ENCODE results near the gene TEX54. TPM values are rescaled to one million over a fixed set of nuclear protein-coding genes. Genes with fewer than 3 reads are reported as not detected.

The TEX54 gene
- polyA plus RNA-seq, 1 donor (not counting 4 experiments of a cell fraction or from before 2014, with no cell fraction given), result not detected

DNA sequence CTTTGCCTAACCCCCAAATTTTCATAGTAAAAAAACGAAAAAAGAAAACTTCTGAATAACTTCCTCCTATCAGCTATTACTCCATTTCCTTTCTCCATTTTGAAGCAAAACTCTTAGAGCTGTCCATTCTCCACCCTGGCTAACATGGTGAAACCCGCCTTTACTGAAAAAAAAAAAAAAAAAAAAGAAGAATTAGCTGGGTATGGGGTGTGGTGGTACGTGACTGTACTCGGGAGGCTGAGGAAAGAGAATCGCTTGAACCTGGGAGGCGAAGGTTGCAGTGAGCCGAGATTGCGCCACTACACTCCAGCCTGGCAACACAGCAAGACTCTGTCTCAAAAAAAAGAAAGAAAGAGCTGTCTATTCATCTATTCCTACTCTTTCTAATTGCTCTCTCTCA is 16.1 kb downstream of the TEX54 start:
- peaks cover 2 to 7% of the 10 kb centered on the region in 2 experiments for H3K36me3 ChIP-seq (ENCODE audit: control insufficient read depth in 2 of 2, extremely low read depth in 1 of 2, insufficient read depth in 2 of 2, low read length in 2 of 2)
- no peak overlapping the region for H3K27ac ChIP-seq (ENCODE audit: control insufficient read depth, insufficient read depth, low read length)
- H3K9me3 ChIP-seq (ENCODE audit: control insufficient read depth, low read depth, low read length), result no peaks in the 10 kb centered on the region
- dilution Hi-C loops (cut with MboI; ENCODE audit: extremely low pct_ligation_motif_present, low sequenced_read_pairs), result no loop called here
- H3K4me1 ChIP-seq (ENCODE audit: control insufficient read depth, extremely low read depth, insufficient read depth, low read length), result no peaks in the 10 kb centered on the region
- no peak overlapping the region for H3K9ac ChIP-seq (ENCODE audit: control insufficient read depth, extremely low read depth, insufficient read depth, low read length)
- no peaks in the 10 kb centered on the region for H3K9me1 ChIP-seq (ENCODE audit: control insufficient read depth, extremely low read depth, insufficient read depth, low read length)
- no peak overlapping the region for H3K4me3 ChIP-seq (ENCODE audit: control insufficient read depth in 2 of 3, extremely low read depth in 1 of 3, insufficient read depth in 2 of 3, low read depth in 1 of 3, low read length in 3 of 3)
- H3K27me3 ChIP-seq (ENCODE audit: control insufficient read depth, extremely low read depth, insufficient read depth, low read length), result no peaks in the 10 kb centered on the region
- DNase-seq (ENCODE audit: low read depth, low spot score), result no peak
- H3K79me2 ChIP-seq (ENCODE audit: control insufficient read depth, insufficient read depth, low read length), result no peaks in the 10 kb centered on the region
- H2AFZ ChIP-seq (ENCODE audit: control insufficient read depth, low read length), result no peak overlapping the region
- no peak for FAIRE-seq
- H3K4me2 ChIP-seq (ENCODE audit: control insufficient read depth, extremely low read depth, insufficient read depth, low read depth, low read length), result no peak overlapping the region
- TF ChIP-seq EZH2 (IDR thresholded peaks at IDR 0.05; ENCODE audit: low read length), result no peak
- TF ChIP-seq, protein P1, sequence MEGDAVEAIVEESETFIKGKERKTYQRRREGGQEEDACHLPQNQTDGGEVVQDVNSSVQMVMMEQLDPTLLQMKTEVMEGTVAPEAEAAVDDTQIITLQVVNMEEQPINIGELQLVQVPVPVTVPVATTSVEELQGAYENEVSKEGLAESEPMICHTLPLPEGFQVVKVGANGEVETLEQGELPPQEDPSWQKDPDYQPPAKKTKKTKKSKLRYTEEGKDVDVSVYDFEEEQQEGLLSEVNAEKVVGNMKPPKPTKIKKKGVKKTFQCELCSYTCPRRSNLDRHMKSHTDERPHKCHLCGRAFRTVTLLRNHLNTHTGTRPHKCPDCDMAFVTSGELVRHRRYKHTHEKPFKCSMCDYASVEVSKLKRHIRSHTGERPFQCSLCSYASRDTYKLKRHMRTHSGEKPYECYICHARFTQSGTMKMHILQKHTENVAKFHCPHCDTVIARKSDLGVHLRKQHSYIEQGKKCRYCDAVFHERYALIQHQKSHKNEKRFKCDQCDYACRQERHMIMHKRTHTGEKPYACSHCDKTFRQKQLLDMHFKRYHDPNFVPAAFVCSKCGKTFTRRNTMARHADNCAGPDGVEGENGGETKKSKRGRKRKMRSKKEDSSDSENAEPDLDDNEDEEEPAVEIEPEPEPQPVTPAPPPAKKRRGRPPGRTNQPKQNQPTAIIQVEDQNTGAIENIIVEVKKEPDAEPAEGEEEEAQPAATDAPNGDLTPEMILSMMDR (optimal IDR thresholded peaks at IDR 0.05 in 1 of 3, IDR thresholded peaks at IDR 0.05 in 1 of 3, conservative IDR thresholded peaks at IDR 0.05 in 1 of 3; ENCODE audit: extremely low read depth in 1 of 3, insufficient read depth in 2 of 3, low read length in 3 of 3), result no peak
- H4K20me1 ChIP-seq (ENCODE audit: control insufficient read depth, extremely low read depth, insufficient read depth, low read length), result no peaks in the 10 kb centered on the region

DNA sequence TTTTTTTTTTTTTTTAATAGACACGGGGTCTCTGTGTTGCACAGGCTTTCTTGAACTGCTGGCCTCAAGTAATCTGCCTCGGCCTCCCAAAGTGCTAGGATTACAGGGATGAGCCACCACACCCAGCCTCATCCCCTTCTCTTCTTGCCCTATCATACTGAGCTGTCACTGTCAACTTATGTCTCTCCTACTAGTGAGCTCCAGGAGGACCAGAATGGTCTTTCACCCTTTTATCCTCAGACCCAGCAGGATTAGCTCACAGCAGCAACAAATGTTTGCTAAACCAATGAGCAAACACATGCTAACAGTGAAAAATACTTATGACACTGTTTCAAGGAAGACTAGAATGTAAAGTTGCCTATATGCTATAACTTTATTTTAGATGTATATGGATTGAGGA is 21.0 kb downstream of the TEX54 start:
- H3K79me2 ChIP-seq (ENCODE audit: control insufficient read depth, insufficient read depth, low read length), result no peaks in the 10 kb centered on the region
- H3K4me1 ChIP-seq (ENCODE audit: control insufficient read depth, extremely low read depth, insufficient read depth, low read length), result peaks cover 3% of the 10 kb centered on the region
- dilution Hi-C loops (cut with MboI; ENCODE audit: extremely low pct_ligation_motif_present, low sequenced_read_pairs), result no loop called here
- no peaks in the 10 kb centered on the region for H3K9me3 ChIP-seq (ENCODE audit: control insufficient read depth, low read depth, low read length)
- TF ChIP-seq, protein P1 (optimal IDR thresholded peaks at IDR 0.05 in 1 of 3, IDR thresholded peaks at IDR 0.05 in 1 of 3, conservative IDR thresholded peaks at IDR 0.05 in 1 of 3; ENCODE audit: extremely low read depth in 1 of 3, insufficient read depth in 2 of 3, low read length in 3 of 3), result no peak
- TF ChIP-seq EZH2 (IDR thresholded peaks at IDR 0.05; ENCODE audit: low read length), result no peak
- H3K36me3 ChIP-seq (ENCODE audit: control insufficient read depth in 2 of 2, extremely low read depth in 1 of 2, insufficient read depth in 2 of 2, low read length in 2 of 2), result peaks cover 2 to 4% of the 10 kb centered on the region in 2 experiments
- H3K9me1 ChIP-seq (ENCODE audit: control insufficient read depth, extremely low read depth, insufficient read depth, low read length), result no peaks in the 10 kb centered on the region
- DNase-seq (ENCODE audit: low read depth, low spot score) (no peak), FAIRE-seq (no peak)
- H2AFZ ChIP-seq (ENCODE audit: control insufficient read depth, low read length), result no peak overlapping the region
- no peak overlapping the region for H3K9ac ChIP-seq (ENCODE audit: control insufficient read depth, extremely low read depth, insufficient read depth, low read length)
- no peaks in the 10 kb centered on the region for H4K20me1 ChIP-seq (ENCODE audit: control insufficient read depth, extremely low read depth, insufficient read depth, low read length)
- H3K27me3 ChIP-seq (ENCODE audit: control insufficient read depth, extremely low read depth, insufficient read depth, low read length), result no peaks in the 10 kb centered on the region
- no peak overlapping the region for H3K27ac ChIP-seq (ENCODE audit: control insufficient read depth, insufficient read depth, low read length)
- no peak overlapping the region for H3K4me3 ChIP-seq (ENCODE audit: control insufficient read depth in 2 of 3, extremely low read depth in 1 of 3, insufficient read depth in 2 of 3, low read depth in 1 of 3, low read length in 3 of 3)
- no peak overlapping the region for H3K4me2 ChIP-seq (ENCODE audit: control insufficient read depth, extremely low read depth, insufficient read depth, low read depth, low read length)
